SK-N-MC (cell line): ENCODE data around the gene CCDC13.

Source experiments
- EZH2 ChIP-seq: fragments of 200-600 bp; sonication (generic); IDR thresholded peaks from one replicate; pipeline ENCODE4 v1.6.1; 2017; ENCODE audit warnings: antibody characterized with exemption
- FOXP2 ChIP-seq: optimal IDR thresholded peaks from 2 replicates; pipeline ENCODE3; 2011; ENCODE audit warnings: mild to moderate bottlenecking, moderate library complexity; ENCODE audit not compliant: insufficient read depth; ENCODE audit errors: extremely low read length, control extremely low read depth
- POLR2AphosphoS5 ChIP-seq: IDR thresholded peaks from 2 replicates; pipeline ENCODE4 v1.6.1; 2012; ENCODE audit warnings: mild to moderate bottlenecking, low read depth, low read length, borderline replicate concordance

- TF ChIP-seq POLR2AphosphoS5 (no peak), EZH2 (no peak), FOXP2 (no peak)
Observed at GRCh38 chr3:42802876-42803413, 29.9 kb upstream of the CCDC13 start.
